ENCODE results near the gene FXYD1.

GRCh38 chr19:35127871-35128270, 10.8 kb upstream of the FXYD1 start:
- TF ChIP-seq POLR2AphosphoS5 (IDR thresholded peaks at IDR 0.05) (no peak), POLR2A (IDR thresholded peaks at IDR 0.05) (no peak)
- TF ChIP-seq, protein P1, sequence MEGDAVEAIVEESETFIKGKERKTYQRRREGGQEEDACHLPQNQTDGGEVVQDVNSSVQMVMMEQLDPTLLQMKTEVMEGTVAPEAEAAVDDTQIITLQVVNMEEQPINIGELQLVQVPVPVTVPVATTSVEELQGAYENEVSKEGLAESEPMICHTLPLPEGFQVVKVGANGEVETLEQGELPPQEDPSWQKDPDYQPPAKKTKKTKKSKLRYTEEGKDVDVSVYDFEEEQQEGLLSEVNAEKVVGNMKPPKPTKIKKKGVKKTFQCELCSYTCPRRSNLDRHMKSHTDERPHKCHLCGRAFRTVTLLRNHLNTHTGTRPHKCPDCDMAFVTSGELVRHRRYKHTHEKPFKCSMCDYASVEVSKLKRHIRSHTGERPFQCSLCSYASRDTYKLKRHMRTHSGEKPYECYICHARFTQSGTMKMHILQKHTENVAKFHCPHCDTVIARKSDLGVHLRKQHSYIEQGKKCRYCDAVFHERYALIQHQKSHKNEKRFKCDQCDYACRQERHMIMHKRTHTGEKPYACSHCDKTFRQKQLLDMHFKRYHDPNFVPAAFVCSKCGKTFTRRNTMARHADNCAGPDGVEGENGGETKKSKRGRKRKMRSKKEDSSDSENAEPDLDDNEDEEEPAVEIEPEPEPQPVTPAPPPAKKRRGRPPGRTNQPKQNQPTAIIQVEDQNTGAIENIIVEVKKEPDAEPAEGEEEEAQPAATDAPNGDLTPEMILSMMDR (IDR thresholded peaks at IDR 0.05 in 8 of 11, conservative IDR thresholded peaks at IDR 0.05 in 3 of 11) = no peak

Measured in spleen (tissue), 7 donors.